Smooth muscle cell of the brain vasculature (primary cell): Measurements from ENCODE around the gene PAK5.

ENCODE experiments used
- DNase-seq: peaks from one replicate; pipeline ENCODE4 v3.0.0-alpha.2; 2012; ENCODE audit warnings: low read depth, low spot score

PAK5 gene

DNA sequence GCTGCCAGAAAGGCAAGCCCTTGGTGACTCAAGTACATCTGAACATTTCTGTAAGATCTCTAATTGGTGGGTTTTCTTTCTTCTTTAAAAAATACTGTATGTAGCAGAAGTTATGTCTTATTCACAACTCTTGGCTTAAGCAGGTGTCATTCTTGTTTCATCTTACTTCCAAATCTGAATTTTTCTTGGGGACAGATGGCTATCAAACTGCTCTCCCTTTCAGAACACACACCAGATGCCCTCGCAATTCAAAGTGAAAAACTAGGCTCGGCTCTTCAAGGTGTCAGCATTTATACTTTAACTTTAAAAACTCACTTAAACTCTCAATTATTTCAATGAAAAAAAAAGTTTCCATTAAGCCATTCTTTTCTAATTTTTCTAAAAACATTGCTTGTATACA, 49.7 kb downstream of the PAK5 start:
- no peak for DNase-seq

- DNase-seq: no peak
Measured at GRCh38 chr20:9775176-9775575, 63.7 kb downstream of the PAK5 start.

GRCh38 chr20:9769954-9770353, 68.9 kb downstream of the PAK5 start:
- DNase-seq: no peak

DNA sequence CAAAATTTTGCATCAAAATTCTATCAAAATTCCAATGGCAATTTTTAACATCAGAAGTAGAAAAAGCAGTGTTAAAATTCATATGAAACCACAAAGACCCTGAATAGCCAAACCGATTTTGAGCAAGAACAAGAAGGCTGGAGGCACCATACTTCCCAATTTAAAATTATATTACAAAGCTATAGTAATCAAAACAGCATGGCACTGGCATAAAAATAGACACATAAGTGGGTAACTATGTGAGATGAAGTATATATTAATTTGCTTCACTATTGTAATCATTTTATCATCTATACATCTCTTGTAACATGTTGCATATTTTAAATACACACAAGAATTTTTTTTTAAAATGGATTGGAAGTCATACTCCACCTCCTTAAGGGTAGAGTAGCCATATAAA, 77.4 kb downstream of the PAK5 start:
- DNase-seq: no peak

DNA sequence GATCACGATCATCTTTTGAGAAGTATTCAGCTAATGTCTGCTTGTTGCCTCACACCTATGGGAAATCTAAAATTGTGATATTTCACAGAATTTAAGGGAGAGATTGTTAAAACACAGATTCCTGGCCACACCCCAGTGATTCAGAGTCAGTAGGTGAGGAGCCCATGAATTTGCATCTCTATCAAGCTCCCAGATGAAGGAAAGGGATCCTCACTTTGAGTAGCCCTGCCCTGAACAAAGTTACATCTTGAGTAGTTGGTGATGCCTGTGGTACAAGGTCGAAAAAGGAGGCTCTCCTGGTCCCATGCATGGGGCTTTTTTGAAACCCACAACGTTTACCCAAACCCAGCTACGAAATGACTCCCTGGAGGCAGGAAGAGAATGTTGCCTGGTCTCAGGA, 79.5 kb downstream of the PAK5 start:
- DNase-seq: no peak

- no peak for DNase-seq
Measured at GRCh38 chr20:9758752-9759151, 80.1 kb downstream of the PAK5 start.

GRCh38 chr20:9756660-9757059, 82.2 kb downstream of the PAK5 start:
- DNase-seq: no peak

- DNase-seq: no peak
Measured at GRCh38 chr20:9755301-9755700, 83.6 kb downstream of the PAK5 start.

DNA sequence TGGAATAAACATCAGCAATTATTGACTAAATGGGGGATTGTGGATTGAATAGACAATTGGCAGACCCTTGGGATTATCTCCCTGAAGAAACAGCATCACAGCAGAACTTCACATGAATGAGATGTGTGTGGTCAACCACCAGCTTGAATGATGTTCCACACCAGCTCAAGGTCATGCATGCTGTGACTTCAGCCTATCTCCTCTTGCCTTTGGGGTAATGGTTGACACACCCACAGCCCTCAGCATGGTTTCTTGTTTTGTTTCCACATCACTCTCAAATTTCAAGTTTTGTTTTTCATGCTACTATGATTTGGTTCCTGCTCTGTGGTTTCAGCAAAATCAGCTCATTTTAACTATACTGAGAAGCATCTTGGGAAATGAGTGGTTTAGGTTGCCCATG, 94.3 kb downstream of the PAK5 start:
- DNase-seq: no peak

- no peak for DNase-seq
Measured at GRCh38 chr20:9743871-9744270, 95.0 kb downstream of the PAK5 start.

GRCh38 chr20:9742821-9743220, 96.1 kb downstream of the PAK5 start:
- no peak for DNase-seq

DNA sequence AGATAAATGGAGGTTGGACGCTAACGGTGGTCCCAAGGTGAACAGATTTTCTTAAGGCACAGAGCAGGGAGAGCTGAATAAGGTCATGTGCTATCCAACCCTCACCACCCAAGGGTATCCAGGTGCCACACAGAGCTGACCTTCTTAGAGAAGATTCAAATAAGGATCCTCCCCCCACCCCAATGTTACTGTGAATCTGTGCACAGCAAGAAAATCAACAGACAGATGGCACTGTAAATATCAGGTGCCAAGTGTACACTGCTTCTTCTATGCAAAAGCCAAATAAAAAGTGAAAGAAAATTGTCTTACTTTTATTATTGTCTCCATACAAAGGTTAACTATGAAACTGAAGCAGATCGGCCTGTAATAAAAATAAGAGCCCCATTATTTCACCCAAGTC, 96.9 kb downstream of the PAK5 start:
- no peak for DNase-seq

DNA sequence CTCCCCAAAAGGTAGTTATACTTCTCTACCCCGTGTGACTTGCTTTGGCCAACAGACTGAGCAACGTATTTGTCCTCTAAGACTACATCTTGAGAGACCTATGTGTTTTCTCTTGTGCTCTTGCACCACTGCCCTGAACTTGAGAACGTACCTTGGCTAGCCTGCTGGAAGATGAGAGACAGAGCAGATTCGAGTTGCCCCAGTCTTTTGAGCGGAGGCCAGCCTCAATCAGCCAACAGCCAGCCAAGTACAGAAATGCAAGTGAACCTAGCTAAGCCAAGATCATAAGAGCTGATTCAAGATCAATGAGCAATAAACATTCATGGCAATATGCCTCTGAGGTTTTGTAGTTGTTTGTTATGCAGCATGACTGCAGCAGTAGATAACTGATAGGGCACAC, 98.4 kb downstream of the PAK5 start:
- DNase-seq: no peak

- no peak for DNase-seq
Measured at GRCh38 chr20:9739991-9740390, 98.9 kb downstream of the PAK5 start.

- no peak for DNase-seq
Measured at GRCh38 chr20:9736373-9736772, 102.5 kb downstream of the PAK5 start.

DNA sequence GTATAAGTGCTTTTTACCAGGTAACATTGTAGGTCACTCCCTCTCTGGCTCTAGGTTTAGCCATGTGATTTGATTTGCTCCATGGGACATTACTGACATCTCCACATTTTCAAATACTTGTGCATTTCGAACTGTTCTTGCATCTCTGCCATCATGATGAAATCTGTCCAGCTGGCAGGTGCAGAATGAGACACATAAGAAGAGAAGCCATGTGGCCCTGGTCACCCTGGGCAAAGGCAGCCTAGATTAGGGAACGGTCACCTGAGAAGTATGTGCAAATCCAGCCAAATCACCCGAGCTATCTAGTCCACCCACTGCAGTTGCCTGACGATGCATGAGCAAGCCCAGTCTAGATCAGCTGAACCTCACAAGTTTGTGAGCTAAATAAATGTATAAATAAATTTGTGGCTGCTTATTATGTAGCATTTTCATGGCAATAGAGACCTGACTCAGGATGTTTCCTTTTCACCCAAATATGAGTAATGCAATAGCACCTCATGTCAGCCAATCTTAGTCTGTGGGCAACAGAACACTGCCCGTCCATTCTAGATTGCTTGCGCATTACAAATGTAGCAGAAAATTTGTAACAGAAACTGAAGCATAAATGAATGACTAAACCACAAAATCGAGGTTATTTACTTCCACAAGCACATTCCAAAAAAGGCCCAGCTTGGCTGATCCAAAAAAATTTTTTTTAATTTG, 115.2 kb downstream of the PAK5 start:
- no peak for DNase-seq

- no peak for DNase-seq
Measured at GRCh38 chr20:9711872-9712271, 127.0 kb downstream of the PAK5 start.

DNA sequence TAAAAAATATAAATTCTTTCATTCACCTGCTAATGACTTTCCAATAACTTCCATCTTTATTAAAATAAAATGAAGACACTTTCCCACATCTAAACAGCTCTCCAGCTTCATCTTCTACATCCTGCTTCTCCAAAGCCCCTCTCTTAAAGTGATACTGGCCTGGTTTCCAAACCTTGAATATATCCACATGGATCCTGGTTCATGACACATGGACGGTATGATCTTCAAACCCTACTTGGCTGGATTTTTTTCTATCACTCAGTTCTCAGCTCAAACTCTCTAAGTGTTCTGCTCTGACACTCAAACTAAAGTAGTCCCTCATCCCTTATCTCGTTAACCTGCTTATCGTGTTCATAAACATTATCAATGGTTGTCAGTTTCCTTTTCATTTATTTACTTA, 128.2 kb downstream of the PAK5 start:
- DNase-seq: no peak

DNA sequence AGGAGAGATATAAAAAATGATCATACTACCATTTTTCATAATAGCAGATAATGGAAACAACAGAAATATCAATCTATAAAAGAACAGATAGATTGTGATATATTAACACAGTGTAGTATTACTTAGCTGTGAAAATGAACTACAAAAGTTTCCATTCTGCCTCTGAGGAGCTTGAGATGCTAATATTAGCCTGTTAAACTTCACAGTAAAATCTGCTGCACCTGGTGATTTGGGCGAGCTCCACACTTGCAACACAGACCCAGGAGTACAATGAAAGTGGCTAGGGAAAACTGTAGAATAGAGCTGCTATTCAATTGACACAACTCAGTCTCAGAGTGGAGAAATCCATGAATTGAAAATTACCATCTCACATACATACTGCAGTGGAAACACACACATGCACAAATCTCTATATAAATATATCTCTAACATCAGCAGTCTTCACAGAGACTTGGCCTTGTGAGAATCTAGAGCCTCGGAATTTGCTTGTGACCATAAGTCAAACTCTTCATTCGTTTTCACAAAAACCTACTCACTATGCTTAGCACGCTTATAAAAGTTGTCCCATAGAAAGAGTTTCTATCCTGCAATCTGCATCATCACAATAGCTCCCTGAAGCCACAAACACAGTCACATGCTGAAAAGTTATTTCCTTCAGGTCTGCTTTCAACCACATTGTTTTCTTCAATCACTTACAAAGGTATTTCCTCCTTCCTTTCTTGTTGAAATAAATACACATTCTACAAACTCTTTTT, 133.0 kb downstream of the PAK5 start:
- no peak for DNase-seq

- DNase-seq: no peak
Measured at GRCh38 chr20:9699181-9699580, 139.7 kb downstream of the PAK5 start.

DNA sequence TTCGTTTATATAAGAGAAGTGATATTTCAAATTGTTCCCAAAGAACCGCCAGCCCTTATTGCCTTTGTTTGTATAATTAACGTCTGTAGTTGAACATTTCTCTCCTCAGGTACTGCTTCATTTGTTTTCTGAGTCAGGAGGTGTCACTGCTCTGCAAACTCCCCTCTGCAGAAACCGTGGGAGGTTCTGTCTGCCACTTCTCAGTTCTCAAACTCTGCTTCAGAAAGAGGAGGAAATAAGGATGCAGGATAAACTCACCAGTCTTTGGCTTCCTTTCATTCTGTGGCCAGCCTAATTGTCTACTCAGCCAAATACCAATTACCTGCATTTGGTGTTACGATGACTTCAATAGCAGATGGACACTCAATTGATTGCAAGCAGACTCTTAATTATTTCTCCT, 149.8 kb downstream of the PAK5 start:
- no peak for DNase-seq

DNA sequence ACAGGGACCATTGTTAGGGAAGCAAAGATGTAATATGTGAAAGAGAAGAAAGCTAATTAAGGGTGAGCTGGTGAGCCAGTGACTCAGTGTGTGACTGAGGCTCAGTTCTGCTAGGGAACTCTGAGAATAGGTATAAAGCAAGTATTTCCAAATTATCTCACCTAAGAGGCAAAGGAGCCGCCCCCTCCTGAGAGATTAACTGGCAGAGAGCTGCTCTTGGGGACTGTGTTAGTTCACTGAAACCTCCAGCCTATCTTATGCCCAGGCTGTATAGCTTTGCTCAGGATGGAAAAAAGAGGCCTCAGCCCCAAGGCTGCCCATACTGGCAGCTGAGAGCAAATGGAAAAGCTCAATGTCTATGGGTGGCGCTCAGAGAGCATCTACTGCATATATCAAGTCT, 152.0 kb downstream of the PAK5 start:
- no peak for DNase-seq

DNA sequence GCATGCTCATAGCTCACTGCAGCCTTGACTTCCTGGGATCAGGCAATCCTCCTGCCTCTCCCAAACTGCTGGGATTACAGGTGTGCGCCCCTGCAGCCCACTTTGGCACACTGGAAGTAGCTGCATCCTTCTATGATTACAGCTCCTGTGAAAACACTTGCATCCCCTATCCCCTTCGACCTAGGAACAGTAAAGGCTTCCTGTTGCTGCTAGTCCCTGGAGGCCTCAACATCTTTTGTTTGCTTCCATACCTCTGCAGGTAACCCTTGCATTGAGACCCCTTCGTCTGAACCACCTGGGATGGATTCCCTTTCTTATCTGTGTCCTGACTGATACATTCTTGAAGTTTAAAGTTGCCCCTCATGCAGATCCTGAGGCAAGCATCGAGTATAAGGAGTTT, 152.4 kb downstream of the PAK5 start:
- DNase-seq: no peak

- DNase-seq: no peak
Measured at GRCh38 chr20:9686001-9686400, 152.9 kb downstream of the PAK5 start.
